Stomach (tissue), 9 donors: ENCODE data around the gene PGBD5. TPM values are rescaled to one million over a fixed set of nuclear protein-coding genes. Genes with fewer than 3 reads are reported as not detected.

Source experiments
- DNase-seq, 2 donors: peaks; one replicate each; pipeline versions ENCODE4 v3.0.0 to v3.0.0-alpha.2; 2013 to 2019
- H3K27ac ChIP-seq, 5 donors: fragments of 200-600 bp in 4 of 5; sonication (generic) in 4 of 5; one replicate each; pipeline ENCODE4 v1.5.1; 2013 to 2019; ENCODE audit warnings: mild to moderate bottlenecking in 1 of 5, moderate library complexity in 1 of 5
- H3K27me3 ChIP-seq, 3 donors: fragments of 200-600 bp; sonication (generic); one replicate each; pipeline ENCODE4 v1.5.1; 2017 to 2019; ENCODE audit warnings: mixed run types in 1 of 3
- H3K36me3 ChIP-seq, 4 donors: fragments of 200-600 bp; sonication (generic); 1 replicate in 3 of 4; 2 replicates in 1 of 4; pipeline ENCODE4 v1.5.1; 2016 to 2019
- H3K4me1 ChIP-seq, 4 donors: fragments of 200-600 bp; sonication (generic); one replicate each; pipeline ENCODE4 v1.5.1; 2016 to 2019
- H3K4me3 ChIP-seq, 4 donors: fragments of 200-600 bp; sonication (generic) in 3 of 4; one replicate each; pipeline ENCODE4 v1.5.1; 2016 to 2019; ENCODE audit warnings: mild to moderate bottlenecking in 1 of 4
- H3K9me3 ChIP-seq, 4 donors: fragments of 200-600 bp; sonication (generic); one replicate each; pipeline ENCODE4 v1.5.1; 2016 to 2019
- EP300 ChIP-seq: sonication (generic); formaldehyde crosslinking; IDR thresholded peaks from one replicate; pipeline ENCODE4 v1.6.1; 2017; ENCODE audit warnings: antibody characterized with exemption
- POLR2A ChIP-seq, 4 donors: fragments of 450-650 bp; IDR thresholded peaks; one replicate each; pipeline ENCODE4 v1.6.1; 2016; ENCODE audit warnings: antibody characterized with exemption in 4 of 4, control low read depth in 2 of 4, mild to moderate bottlenecking in 1 of 4, moderate library complexity in 1 of 4
- POLR2AphosphoS5 ChIP-seq, 3 donors: sonication (generic); formaldehyde crosslinking; IDR thresholded peaks; one replicate each; pipeline ENCODE4 v1.6.1; 2016; ENCODE audit warnings: antibody characterized with exemption in 3 of 3
- WGBS, 5 donors: extraction: QIAGEN DNeasy Blood & Tissue Kit in 3 of 5; methylation state at CpG; one replicate each; pipeline versions ENCODE4 v1.1.5 to v1.1.7; 2013 to 2018; 5-methylcytosine and 5-hydroxymethylcytosine counted together
- intact Hi-C: fragments of 100-400 bp; cut with DNase I; formaldehyde crosslinking; loops from one replicate; pipeline ENCODE4 v1.15.1; 2023; ENCODE audit warnings: low total_unique reads
- polyA plus RNA-seq, 3 donors: library from polyadenylated mRNA; stranded (reverse); fragments of 200-250 nt; gene quantifications; one replicate each; pipeline ENCODE4 v1.2.3, GENCODE V29; 2013
- total RNA-seq, 5 donors: library from RNA; depleted of rRNA; stranded (reverse); fragments of >200 nt; gene quantifications; one replicate each; pipeline versions ENCODE4 v1.1.0 to v1.2.3, GENCODE V29; 2014 to 2016
- TF ChIP-seq, protein P1 (sequence below), 7 experiments: fragments of 450-650 bp in 4 of 7; fragments of 200-600 bp in 3 of 7; sonication (generic) in 3 of 7; IDR thresholded peaks; one replicate each; pipeline ENCODE4 v1.5.1; 2016 to 2019; ENCODE audit warnings: antibody characterized with exemption in 7 of 7, control low read depth in 2 of 7, mild to moderate bottlenecking in 1 of 7
- donor health status: healthy with polysubstance abuse.
- donor health status: Bipolar disorder and iron deficiency.
- donor health status: healthy.

Gene PGBD5
- total and polyA plus RNA-seq, 8 donors, result under 0.01 to 1.2 (median 0.34) TPM

DNA sequence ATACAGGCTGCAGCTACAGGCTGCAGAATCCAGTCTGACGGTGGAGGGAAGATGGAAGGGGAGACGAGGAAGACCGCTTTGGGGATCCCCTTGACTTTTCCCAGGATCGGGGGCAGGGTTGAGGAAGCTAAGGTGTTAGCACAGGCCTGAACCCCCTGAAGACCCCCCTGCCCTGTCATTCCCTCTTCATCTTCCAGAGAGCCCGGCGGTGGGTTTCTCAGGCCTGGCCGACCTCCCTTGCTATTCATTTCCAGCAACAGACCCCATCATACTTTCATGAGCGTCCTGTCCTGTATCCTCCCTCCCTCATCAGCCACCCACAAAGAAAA is 112.0 kb downstream of the PGBD5 start:
- 81 to 86% (median 83%) methylated on average over 8 of the region's 8 CpGs for WGBS, 5 donors
- no peaks in the 10 kb centered on the region for H3K36me3 ChIP-seq
- H3K4me1 ChIP-seq, result no peaks in the 10 kb centered on the region
- no peak for TF ChIP-seq POLR2AphosphoS5 (IDR thresholded peaks at IDR 0.05)
- TF ChIP-seq EP300, result no peak
- TF ChIP-seq POLR2A (IDR thresholded peaks at IDR 0.05), result no peak
- TF ChIP-seq, protein P1, sequence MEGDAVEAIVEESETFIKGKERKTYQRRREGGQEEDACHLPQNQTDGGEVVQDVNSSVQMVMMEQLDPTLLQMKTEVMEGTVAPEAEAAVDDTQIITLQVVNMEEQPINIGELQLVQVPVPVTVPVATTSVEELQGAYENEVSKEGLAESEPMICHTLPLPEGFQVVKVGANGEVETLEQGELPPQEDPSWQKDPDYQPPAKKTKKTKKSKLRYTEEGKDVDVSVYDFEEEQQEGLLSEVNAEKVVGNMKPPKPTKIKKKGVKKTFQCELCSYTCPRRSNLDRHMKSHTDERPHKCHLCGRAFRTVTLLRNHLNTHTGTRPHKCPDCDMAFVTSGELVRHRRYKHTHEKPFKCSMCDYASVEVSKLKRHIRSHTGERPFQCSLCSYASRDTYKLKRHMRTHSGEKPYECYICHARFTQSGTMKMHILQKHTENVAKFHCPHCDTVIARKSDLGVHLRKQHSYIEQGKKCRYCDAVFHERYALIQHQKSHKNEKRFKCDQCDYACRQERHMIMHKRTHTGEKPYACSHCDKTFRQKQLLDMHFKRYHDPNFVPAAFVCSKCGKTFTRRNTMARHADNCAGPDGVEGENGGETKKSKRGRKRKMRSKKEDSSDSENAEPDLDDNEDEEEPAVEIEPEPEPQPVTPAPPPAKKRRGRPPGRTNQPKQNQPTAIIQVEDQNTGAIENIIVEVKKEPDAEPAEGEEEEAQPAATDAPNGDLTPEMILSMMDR (IDR thresholded peaks at IDR 0.05), result no peak
- no peak overlapping the region for H3K27ac ChIP-seq
- H3K4me3 ChIP-seq, result no peak overlapping the region
- H3K27me3 ChIP-seq, result peaks cover 0 to 21% (median 0%) of the 10 kb centered on the region in 3 donors
- intact Hi-C loops, result loop anchor here (5.0 kb wide), 1 partner anchor 652 kb away; no protein-coding TSS in a partner anchor
- no peak for DNase-seq
- no peaks in the 10 kb centered on the region for H3K9me3 ChIP-seq

DNA sequence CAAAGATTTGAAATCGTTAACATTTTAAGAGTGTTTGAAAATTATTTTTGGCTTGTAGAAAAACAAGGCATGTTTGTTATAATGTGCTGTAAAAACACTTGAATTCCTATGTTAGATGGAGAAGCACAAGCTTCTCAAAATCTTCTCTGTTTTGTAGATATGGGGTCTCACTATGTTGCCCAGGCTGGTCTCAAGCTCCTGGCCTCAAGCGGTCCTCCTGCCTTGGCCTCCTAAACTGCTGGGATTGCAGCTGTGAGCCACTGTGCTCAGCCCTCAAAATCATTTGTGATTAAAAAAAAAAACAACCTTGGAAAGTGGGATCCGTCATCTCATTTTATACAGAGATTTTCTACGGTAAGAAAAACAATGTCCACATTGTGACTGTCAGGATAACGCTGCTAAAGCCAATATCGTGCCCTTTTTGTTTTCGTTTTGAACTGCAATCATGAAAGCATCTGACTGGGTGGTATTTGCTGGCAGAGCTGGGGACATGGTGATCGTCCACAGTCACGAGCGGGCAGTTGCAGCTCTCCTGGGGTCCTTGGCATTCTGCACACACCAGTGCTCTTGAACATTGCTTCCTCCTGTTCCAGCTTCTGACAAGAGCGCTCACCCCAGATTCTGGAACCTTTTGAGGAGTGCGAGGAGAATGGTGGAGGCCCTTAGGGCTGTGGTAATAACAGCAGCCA is 112.5 kb downstream of the PGBD5 start:
- H3K36me3 ChIP-seq, result no peaks in the 10 kb centered on the region
- H3K4me3 ChIP-seq, result no peak overlapping the region
- DNase-seq, result no peak
- TF ChIP-seq EP300, result no peak
- no peak for TF ChIP-seq POLR2A (IDR thresholded peaks at IDR 0.05)
- TF ChIP-seq, protein P1 (IDR thresholded peaks at IDR 0.05), result no peak
- TF ChIP-seq POLR2AphosphoS5 (IDR thresholded peaks at IDR 0.05), result no peak
- no peak overlapping the region for H3K27ac ChIP-seq
- H3K27me3 ChIP-seq, result peaks cover 0 to 16% (median 0%) of the 10 kb centered on the region in 3 donors
- no peaks in the 10 kb centered on the region for H3K9me3 ChIP-seq
- WGBS, 5 donors, result 71 to 78% (median 75%) methylated on average over 10 to 12 of the region's 12 CpGs
- H3K4me1 ChIP-seq, result no peaks in the 10 kb centered on the region
- intact Hi-C loops, result loop anchor here (5.0 kb wide), 1 partner anchor 651 kb away; no protein-coding TSS in a partner anchor

DNA sequence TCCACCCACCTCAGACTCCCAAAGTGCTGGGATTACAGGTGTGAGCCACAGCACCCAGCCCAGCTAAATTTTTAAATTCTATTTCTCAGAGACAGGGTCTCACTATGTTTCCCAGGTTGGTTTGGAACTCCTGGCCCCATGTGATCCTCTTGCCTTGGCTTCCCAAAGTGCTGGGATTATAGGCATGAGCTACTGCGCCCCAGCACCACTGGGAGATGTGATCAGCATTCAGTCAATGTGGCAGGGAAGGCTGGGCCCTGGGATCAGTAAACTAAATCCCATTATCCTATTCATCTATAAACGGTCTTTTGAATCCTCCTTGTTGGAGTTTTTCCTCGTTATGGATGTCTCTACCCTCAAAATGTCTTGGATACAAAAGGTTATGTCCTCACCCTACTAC is 113.5 kb downstream of the PGBD5 start:
- 47 to 67% (median 64%) methylated on average over 3 of the region's 3 CpGs for WGBS, 5 donors
- DNase-seq, result no peak

DNA sequence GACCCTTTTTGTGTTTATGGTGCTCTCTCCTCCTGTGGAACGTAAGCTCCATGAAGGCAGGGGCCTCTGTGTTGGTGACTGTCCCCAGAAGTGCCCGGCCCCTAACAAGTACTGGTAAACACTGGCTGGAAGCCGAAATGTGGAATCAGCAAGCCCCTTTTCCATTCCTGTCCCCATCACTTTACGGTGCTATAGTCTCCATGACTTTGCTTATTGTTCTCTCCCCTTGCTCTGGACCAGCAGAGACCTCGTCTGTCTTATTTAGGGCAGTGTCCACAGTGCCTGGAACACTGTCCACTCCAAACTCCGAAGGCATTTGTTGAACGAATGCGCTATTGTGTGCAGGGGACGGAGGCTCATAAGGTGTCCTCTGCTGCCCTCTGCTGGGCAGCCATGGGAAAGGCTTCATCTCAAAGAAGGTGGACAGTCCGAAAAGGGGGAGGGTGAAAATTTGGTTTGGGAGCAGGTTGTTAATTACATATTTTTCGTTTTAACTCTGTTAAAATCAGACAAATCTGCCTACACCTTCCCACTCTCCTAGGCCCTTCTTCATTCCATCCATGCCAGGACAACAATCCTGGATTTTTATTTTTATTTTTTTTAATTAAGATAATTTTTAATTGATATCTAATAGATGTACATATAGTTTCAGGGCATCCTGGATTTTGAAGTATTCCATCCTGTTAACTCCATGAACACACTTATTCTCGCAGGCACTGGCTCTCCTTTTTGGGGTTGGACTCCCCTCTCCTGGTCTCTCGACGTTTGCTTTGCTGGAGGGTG is 115.6 kb downstream of the PGBD5 start:
- peak; percentile 84 to 92 for DNase-seq
- TF ChIP-seq POLR2AphosphoS5 (IDR thresholded peaks at IDR 0.05), result peak in 1 of 3 donors; percentile 56
- TF ChIP-seq POLR2A (IDR thresholded peaks at IDR 0.05), result no peak
- TF ChIP-seq, protein P1 (IDR thresholded peaks at IDR 0.05), result peak in 5 of 7 experiments; percentile 86 to 94 (median 91)
- 30 to 35% (median 33%) methylated on average over 14 of the region's 14 CpGs for WGBS, 5 donors
- Histone ChIP-seq H3K9me3 (no peaks in the 10 kb centered on the region), H3K27me3 (peaks cover 0 to 8% (median 0%) of the 10 kb centered on the region in 3 donors), H3K4me1 (peaks cover 0 to 14% (median 5%) of the 10 kb centered on the region in 4 donors), H3K36me3 (no peaks in the 10 kb centered on the region), H3K27ac (no peak overlapping the region), H3K4me3 (no peak overlapping the region)
- intact Hi-C loops, result loop anchor here (5.0 kb wide), 1 partner anchor 648 kb away; no protein-coding TSS in a partner anchor

More for the DNA sequence above, 113.5 kb downstream of the PGBD5 start:
- Histone ChIP-seq H3K27me3 (peaks cover 0 to 8% (median 0%) of the 10 kb centered on the region in 3 donors), H3K27ac (no peak overlapping the region), H3K36me3 (no peaks in the 10 kb centered on the region), H3K4me3 (no peak overlapping the region), H3K9me3 (no peaks in the 10 kb centered on the region), H3K4me1 (peaks cover 0 to 7% (median 3%) of the 10 kb centered on the region in 4 donors)
- TF ChIP-seq, protein P1 (IDR thresholded peaks at IDR 0.05), result no peak
- TF ChIP-seq EP300 (no peak), POLR2AphosphoS5 (IDR thresholded peaks at IDR 0.05) (no peak), POLR2A (IDR thresholded peaks at IDR 0.05) (no peak)
- intact Hi-C loops, result loop anchor here (5.0 kb wide), 1 partner anchor 650 kb away; no protein-coding TSS in a partner anchor
